Calu3 (cell line): ENCODE data around the gene SPIRE1. TPM values are rescaled to one million over a fixed set of nuclear protein-coding genes. Genes with fewer than 3 reads are reported as not detected.

ENCODE experiments used
- BruUV-seq: library from RNA; stranded (reverse); fragments of 400-500 nt; replicated peaks from 2 replicates; lab custom pipeline; 2021; lab: Mats Ljungman, UMichigan
- CTCF ChIA-PET: fragments of 300-600 bp; sonication (Branson Sonifier 250); formaldehyde crosslinking; loops from one replicate; lab custom pipeline; 2022; ENCODE audit warnings: antibody characterized with exemption; lab: Charles Lee
- DNase-seq: peaks from one replicate; pipeline ENCODE4 v3.0.0; 2022
- H3K27ac Mint-ChIP-seq: one replicate; pipeline ENCODE4 v1.8.0; 2022; ENCODE audit warnings: mixed read lengths; ENCODE audit not compliant: unreplicated experiment
- H3K27me3 Mint-ChIP-seq: one replicate; pipeline ENCODE4 v1.8.0; 2022; ENCODE audit warnings: mixed read lengths; ENCODE audit not compliant: unreplicated experiment
- H3K36me3 Mint-ChIP-seq: one replicate; pipeline ENCODE4 v1.8.0; 2022; ENCODE audit warnings: mild to moderate bottlenecking, moderate library complexity, mixed read lengths; ENCODE audit not compliant: insufficient read depth, unreplicated experiment
- H3K4me1 Mint-ChIP-seq: one replicate; pipeline ENCODE4 v1.8.0; 2022; ENCODE audit warnings: mild to moderate bottlenecking, low read depth, mixed read lengths; ENCODE audit not compliant: unreplicated experiment
- H3K4me3 Mint-ChIP-seq: one replicate; pipeline ENCODE4 v1.8.0; 2022; ENCODE audit warnings: mild to moderate bottlenecking, low read depth, moderate library complexity, mixed read lengths; ENCODE audit not compliant: unreplicated experiment
- H3K9me3 Mint-ChIP-seq: one replicate; pipeline ENCODE4 v1.8.0; 2022; ENCODE audit warnings: low read depth, mixed read lengths; ENCODE audit not compliant: unreplicated experiment
- intact Hi-C: fragments of 100-400 bp; cut with micrococcal nuclease; formaldehyde crosslinking; loops from one replicate; pipeline ENCODE4 v1.10.0; 2022; ENCODE audit not compliant: unreplicated experiment
- total RNA-seq: library from RNA; stranded (reverse); gene quantifications from 2 replicates; pipeline ENCODE4 v1.2.3, GENCODE V29; 2022
- TF ChIP-seq, protein P1 (sequence below): fragments of 200-600 bp; IDR thresholded peaks from one replicate; pipeline ENCODE4 v1.8.0; 2022; ENCODE audit warnings: antibody characterized with exemption; ENCODE audit not compliant: unreplicated experiment

The SPIRE1 gene
- total RNA-seq, 1 experiment from 2014 or later = 98.6 TPM

DNA sequence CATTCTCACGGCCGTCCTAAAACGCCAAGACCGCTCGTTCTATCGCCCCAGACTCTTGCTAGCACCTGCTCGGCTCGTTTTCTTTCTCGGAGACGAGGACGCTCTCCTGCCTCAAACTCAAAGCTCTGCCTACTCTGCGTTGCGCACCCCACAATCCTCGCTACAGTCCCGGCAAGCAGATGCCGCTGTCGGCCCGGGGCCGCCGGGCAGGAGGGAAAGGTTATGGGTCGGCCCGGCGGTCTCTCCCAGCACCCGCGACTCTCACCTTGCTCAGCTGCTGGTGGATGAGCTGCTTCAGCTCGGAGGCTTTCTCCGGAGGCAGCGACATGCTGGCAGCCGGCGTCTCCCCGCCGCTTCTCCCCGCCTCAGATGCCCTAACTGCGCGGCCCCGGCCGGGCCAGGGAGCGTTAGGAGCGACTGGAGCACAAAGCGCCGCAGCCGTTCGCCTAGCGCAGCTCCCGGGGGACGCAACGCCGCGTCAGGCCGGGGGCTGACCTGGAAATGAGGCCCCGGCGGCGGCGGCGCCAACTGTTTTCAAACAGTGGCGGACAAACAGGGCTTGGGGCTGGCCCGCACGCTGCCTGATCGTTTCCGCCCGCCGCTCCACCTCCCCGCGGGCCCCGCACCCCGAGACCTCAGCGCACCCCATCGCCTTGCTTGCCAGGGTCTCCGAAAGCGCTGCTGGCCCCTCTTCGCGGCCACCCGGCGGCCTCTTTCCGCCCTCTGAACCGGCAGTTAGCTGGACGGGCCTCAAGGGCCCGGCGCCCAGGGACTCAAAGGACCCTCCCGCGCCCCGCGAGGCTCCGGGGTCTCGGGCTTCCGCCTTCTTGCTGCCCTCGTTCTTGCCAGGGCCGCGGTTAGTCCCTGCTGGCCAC lies 44.6 kb upstream of the SPIRE1 start, which contains the start of the genes CEP76 and PSMG2:
Gene CEP76, minus strand, starts transcription at position 503 of the 875 bp plus-strand sequence. Its CDS starts 175 bp downstream, at position 328.
Gene PSMG2, plus strand, starts transcription at position 822 of the 875 bp plus-strand sequence. CDS start 66 bp downstream, outside the sequence.
- CTCF ChIA-PET = interaction anchor here (0.9 to 1.5 kb wide), 2 partner anchors 232 to 310 kb away, joined by 3 to 4 read pairs; no protein-coding TSS in a partner anchor
- TF ChIP-seq, protein P1, sequence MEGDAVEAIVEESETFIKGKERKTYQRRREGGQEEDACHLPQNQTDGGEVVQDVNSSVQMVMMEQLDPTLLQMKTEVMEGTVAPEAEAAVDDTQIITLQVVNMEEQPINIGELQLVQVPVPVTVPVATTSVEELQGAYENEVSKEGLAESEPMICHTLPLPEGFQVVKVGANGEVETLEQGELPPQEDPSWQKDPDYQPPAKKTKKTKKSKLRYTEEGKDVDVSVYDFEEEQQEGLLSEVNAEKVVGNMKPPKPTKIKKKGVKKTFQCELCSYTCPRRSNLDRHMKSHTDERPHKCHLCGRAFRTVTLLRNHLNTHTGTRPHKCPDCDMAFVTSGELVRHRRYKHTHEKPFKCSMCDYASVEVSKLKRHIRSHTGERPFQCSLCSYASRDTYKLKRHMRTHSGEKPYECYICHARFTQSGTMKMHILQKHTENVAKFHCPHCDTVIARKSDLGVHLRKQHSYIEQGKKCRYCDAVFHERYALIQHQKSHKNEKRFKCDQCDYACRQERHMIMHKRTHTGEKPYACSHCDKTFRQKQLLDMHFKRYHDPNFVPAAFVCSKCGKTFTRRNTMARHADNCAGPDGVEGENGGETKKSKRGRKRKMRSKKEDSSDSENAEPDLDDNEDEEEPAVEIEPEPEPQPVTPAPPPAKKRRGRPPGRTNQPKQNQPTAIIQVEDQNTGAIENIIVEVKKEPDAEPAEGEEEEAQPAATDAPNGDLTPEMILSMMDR = no peak
- no peaks in the 10 kb centered on the region for H3K27me3 Mint-ChIP-seq
- peak within 1 kb of the TSS; percentile 86 for H3K4me3 Mint-ChIP-seq
- intact Hi-C loops = loop anchor here (1.0 to 5.0 kb wide), 2 partner anchors 95 to 311 kb away; no protein-coding TSS in a partner anchor
- H3K27ac Mint-ChIP-seq = peak within 1 kb of the TSS; percentile 99
- DNase-seq = peak; percentile 86
- no peaks in the 10 kb centered on the region for H3K9me3 Mint-ChIP-seq
- peaks cover 34% of the 10 kb centered on the region for H3K36me3 Mint-ChIP-seq
- H3K4me1 Mint-ChIP-seq = peaks cover 24% of the 10 kb centered on the region
- TSS peak; percentile 24 for BruUV-seq

DNA sequence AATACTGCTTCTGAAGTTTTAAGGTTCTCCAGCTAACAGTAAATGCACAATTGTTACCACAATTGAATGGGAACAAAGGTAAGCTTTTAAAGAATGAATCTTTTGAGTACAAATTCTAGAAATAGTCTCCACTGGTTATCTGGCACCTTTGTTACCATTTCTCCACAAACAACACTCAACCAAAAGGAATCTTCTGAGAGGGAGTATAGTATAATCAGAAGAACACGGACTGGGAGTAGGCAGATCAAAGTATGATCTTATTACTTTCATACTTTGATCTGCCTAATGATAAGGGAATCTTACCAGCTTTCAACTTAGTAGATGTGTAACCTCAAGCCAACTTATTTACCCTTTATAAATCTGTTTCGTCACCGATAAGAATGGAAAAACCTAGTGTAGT lies 43.3 kb upstream of the SPIRE1 start:
- Mint-ChIP-seq H3K4me1 (peaks cover 24% of the 10 kb centered on the region), H3K4me3 (peak overlapping the region; percentile 86), H3K27me3 (no peaks in the 10 kb centered on the region), H3K27ac (peak overlapping the region; percentile 99), H3K9me3 (no peaks in the 10 kb centered on the region), H3K36me3 (peaks cover 30% of the 10 kb centered on the region)
- no peak for DNase-seq
- CTCF ChIA-PET = no interaction called here
- intact Hi-C loops = loop anchor here (5.0 kb wide), 1 partner anchor 94 kb away; no protein-coding TSS in a partner anchor
- TF ChIP-seq, protein P1 = no peak
- BruUV-seq = no TSS peak

GRCh38 chr18:12699747-12700146 lies 41.8 kb upstream of the SPIRE1 start:
- no TSS peak for BruUV-seq
- intact Hi-C loops = loop anchor here (5.0 kb wide), 1 partner anchor 92 kb away; no protein-coding TSS in a partner anchor
- no peak overlapping the region for H3K4me3 Mint-ChIP-seq

DNA sequence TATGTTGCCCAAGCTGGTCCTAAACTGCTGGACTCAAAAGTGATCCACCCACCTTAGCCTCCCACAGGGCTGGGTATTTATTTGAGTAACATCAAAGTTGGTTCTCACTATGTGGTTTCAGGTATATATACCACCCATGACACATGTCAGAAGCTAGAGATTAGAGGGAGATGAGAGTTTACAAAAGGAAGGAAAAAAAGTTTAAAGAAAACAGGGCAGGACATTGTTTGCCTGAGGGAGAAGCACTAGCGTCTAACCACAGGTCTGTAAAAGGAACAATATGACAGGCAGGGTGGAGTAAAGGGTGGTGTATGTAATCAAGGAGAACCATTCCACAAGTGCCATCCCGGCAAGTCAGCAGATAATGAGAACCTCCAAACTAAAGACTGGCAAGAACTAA lies 36.1 kb upstream of the SPIRE1 start:
- Mint-ChIP-seq H3K4me3 (no peak overlapping the region), H3K9me3 (no peaks in the 10 kb centered on the region), H3K27me3 (no peaks in the 10 kb centered on the region), H3K36me3 (peaks cover 18% of the 10 kb centered on the region), H3K27ac (no peak overlapping the region), H3K4me1 (peaks cover 8% of the 10 kb centered on the region)
- TF ChIP-seq, protein P1 = no peak
- CTCF ChIA-PET = no interaction called here
- no peak for DNase-seq
- BruUV-seq = no TSS peak
- intact Hi-C loops = no loop called here

More at GRCh38 chr18:12699747-12700146, 41.8 kb upstream of the SPIRE1 start:
- no peak for DNase-seq
- Mint-ChIP-seq H3K9me3 (no peaks in the 10 kb centered on the region), H3K36me3 (peaks cover 32% of the 10 kb centered on the region), H3K4me1 (peaks cover 14% of the 10 kb centered on the region), H3K27ac (no peak overlapping the region), H3K27me3 (no peaks in the 10 kb centered on the region)
- CTCF ChIA-PET = interaction anchor here (0.9 kb wide), 1 partner anchor 305 kb away, joined by 3 read pairs; no protein-coding TSS in a partner anchor
- TF ChIP-seq, protein P1 = no peak
